ENCODE data around the gene ZBTB5.
A peak's percentile ranks its signal among the peaks of the same experiment; 100 is the strongest.
"Not testable (repeated sequence)": the region's sequence is repeated elsewhere in the genome, so short reads cannot be mapped to it uniquely, and the experiment has no call there.

Gene ZBTB5

GRCh38 chr9:37398464-37399025, 66.7 kb downstream of the ZBTB5 start:
- no peak for TF ChIP-seq CTCF (IDR thresholded peaks at IDR 0.05; ENCODE audit: low read depth, low read length)
- in situ Hi-C loops (cut with HindIII; ENCODE audit: low sequenced_read_pairs): no loop called here
- no peak for DNase-seq (ENCODE audit: low read depth, low spot score)
- H3K4me3 ChIP-seq (ENCODE audit: low read depth, low read length): no peak overlapping the region

DNA sequence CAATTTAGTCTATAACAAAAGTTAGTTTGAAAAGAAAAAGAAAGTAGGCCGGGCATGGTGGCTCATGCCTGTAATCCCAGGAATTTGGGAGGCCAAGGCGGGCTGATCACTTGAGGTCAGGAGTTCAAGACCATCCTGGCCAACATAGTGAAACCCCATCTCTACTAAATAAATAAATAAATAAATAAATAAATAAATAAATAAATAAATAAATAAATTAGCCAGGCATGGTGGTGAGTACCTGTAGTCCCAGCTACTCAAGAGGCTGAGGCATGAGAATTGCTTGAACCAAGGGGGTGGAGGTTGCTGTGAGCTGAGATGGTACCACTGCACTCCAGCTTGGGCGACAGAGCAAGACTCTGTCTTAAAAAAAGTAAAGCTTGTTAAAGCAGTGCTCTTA, 67.3 kb downstream of the ZBTB5 start:
- DNase-seq (ENCODE audit: low read depth, low spot score); in situ Hi-C loops (cut with HindIII; ENCODE audit: low sequenced_read_pairs); H3K4me3 ChIP-seq (ENCODE audit: low read depth, low read length): not testable (repeated sequence)

DNA sequence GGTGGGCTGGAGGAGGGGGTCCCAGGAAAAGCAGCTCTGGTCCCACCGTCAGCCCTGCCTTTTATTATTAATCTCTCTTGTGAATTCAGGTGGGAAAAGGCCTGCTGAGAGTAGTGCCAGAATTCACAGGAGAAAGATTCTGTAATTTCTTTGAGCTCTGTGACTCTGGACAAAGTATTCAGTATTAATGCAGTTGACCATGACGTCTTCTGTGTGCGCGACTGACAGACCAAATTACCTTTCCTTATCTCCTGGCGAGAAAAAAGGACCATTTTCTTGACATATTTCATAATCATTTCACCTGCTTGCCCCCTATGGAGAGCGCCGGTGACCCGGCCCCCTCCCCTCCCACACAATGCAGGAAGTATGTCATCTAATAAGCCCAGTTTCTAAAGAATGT, 69.6 kb downstream of the ZBTB5 start:
- no peak for DNase-seq (ENCODE audit: low read depth, low spot score)
- in situ Hi-C loops (cut with HindIII; ENCODE audit: low sequenced_read_pairs): no loop called here
- no peak for TF ChIP-seq CTCF (IDR thresholded peaks at IDR 0.05; ENCODE audit: low read depth, low read length)
- no peak overlapping the region for H3K4me3 ChIP-seq (ENCODE audit: low read depth, low read length)

DNA sequence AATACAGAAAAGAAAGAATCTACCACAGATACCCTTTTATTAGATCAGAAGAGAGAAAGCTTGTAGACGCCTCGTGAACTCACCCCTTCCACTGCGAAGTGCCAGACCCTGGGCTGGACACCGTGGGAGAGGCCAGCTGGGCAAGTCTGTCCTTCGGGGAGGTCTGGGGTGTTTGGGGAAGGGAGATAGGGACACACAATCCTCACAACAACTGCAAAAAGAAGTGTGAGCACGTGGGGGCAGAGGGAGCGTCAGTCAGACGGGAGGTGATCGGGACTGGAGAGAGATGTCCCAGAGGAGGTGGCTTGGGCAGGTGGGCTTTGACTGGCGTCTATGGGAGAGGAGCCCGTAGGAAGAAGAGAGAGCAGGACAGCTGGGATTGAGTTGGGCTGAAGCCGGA, 70.0 kb downstream of the ZBTB5 start:
- DNase-seq (ENCODE audit: low read depth, low spot score): no peak
- in situ Hi-C loops (cut with HindIII; ENCODE audit: low sequenced_read_pairs): no loop called here
- H3K4me3 ChIP-seq (ENCODE audit: low read depth, low read length): no peak overlapping the region
- TF ChIP-seq CTCF (IDR thresholded peaks at IDR 0.05; ENCODE audit: low read depth, low read length): no peak

DNA sequence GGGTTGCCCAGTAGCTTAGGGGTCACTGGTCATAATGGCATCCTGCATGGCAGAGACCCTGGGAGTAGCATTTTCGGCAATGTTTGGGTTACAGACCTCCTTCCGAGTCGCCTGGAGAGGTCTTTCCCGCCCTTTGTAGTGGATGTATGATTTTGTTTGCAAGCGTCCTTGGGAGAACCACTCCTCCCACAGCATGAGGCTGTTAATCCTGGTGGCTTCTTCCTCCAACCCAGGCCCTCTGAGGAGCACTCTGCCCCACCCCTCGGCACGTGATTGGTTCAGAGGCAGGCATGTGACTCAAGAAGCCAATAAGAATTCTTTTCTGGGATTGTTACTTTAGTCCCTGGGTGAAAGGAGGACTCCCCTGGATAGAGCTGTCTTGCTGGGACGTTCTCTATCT, 73.0 kb downstream of the ZBTB5 start:
- DNase-seq (ENCODE audit: low read depth, low spot score): no peak
- no peak for TF ChIP-seq CTCF (IDR thresholded peaks at IDR 0.05; ENCODE audit: low read depth, low read length)
- in situ Hi-C loops (cut with HindIII; ENCODE audit: low sequenced_read_pairs): no loop called here
- H3K4me3 ChIP-seq (ENCODE audit: low read depth, low read length): no peak overlapping the region

DNA sequence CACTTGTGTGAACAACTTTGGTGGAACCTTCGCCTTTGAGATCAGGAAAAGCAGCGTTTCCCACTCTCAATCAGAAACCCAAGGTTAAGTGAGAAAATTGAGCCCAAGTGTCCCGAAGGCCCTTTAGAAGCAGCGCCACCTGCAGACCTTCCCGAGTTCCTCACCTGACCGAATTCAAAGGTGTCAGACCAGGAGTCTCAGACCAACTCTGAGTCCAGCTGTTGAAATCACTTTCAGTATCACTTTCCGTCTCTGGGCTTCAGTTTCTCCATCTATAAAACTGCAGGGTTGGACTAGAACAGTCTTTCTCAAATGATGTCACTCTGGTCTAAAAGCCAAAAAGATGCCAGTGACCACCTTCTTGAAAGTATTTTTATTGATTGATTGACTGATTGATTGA, 74.5 kb downstream of the ZBTB5 start:
- H3K4me3 ChIP-seq (ENCODE audit: low read depth, low read length): no peak overlapping the region
- in situ Hi-C loops (cut with HindIII; ENCODE audit: low sequenced_read_pairs): no loop called here
- peak; percentile 36 for TF ChIP-seq CTCF (IDR thresholded peaks at IDR 0.05; ENCODE audit: low read depth, low read length)
- DNase-seq (ENCODE audit: low read depth, low spot score): no peak
